GM23338 (cell line): ENCODE results near the gene KLK6. TPM values are rescaled to one million over a fixed set of nuclear protein-coding genes. Genes with fewer than 3 reads are reported as not detected.

Experiments used
- CREB1 ChIP-seq: fragments of 250-450 bp; sonication (Bioruptor Pico); IDR thresholded peaks from 2 replicates; pipeline ENCODE4 v1.5.0; 2020; ENCODE audit warnings: low read depth, mild to moderate bottlenecking, moderate library complexity
- EZH2 ChIP-seq: fragments of 200-600 bp; sonication (generic); IDR thresholded peaks from one replicate; pipeline ENCODE4 v1.8.0; 2017; ENCODE audit warnings: antibody characterized with exemption, mild to moderate bottlenecking, low read depth; ENCODE audit not compliant: unreplicated experiment
- EZH2phosphoT487 ChIP-seq: fragments of 200-600 bp; sonication (generic); IDR thresholded peaks from one replicate; pipeline ENCODE4 v1.8.1; 2018; ENCODE audit warnings: antibody characterized with exemption; ENCODE audit not compliant: unreplicated experiment
- JUNB ChIP-seq: IDR thresholded peaks from one replicate; pipeline ENCODE4 v1.6.1; 2016; ENCODE audit warnings: antibody characterized with exemption; ENCODE audit not compliant: unreplicated experiment
- NANOG ChIP-seq: IDR thresholded peaks from 2 replicates; pipeline ENCODE4 v1.6.1; 2016; ENCODE audit warnings: antibody characterized with exemption, borderline replicate concordance
- POLR2AphosphoS5 ChIP-seq: IDR thresholded peaks from 2 replicates; pipeline ENCODE4 v1.6.1; 2016; ENCODE audit warnings: antibody characterized with exemption, low read depth
- REST ChIP-seq: IDR thresholded peaks from one replicate; pipeline ENCODE4 v1.6.1; 2018; ENCODE audit warnings: antibody characterized with exemption; ENCODE audit not compliant: unreplicated experiment
- STAT1 ChIP-seq: IDR thresholded peaks from one replicate; pipeline ENCODE4 v1.6.1; 2016; ENCODE audit warnings: antibody characterized with exemption; ENCODE audit not compliant: unreplicated experiment
- ZNF114 ChIP-seq: fragments of 250-450 bp; sonication (Bioruptor Pico); IDR thresholded peaks from 2 replicates; pipeline ENCODE4 v1.5.0; 2020; ENCODE audit warnings: mild to moderate bottlenecking, moderate library complexity
- ZNF462 ChIP-seq: fragments of 250-450 bp; sonication (Bioruptor Pico); IDR thresholded peaks from 2 replicates; pipeline ENCODE4 v1.5.0; 2020; ENCODE audit warnings: mild to moderate bottlenecking, moderate library complexity
- polyA plus RNA-seq: library from polyadenylated mRNA; unstranded; fragments of >200 nt; fragmentation: Nextera tagmentation; extraction: Ambion mirVana; gene quantifications from 2 replicates; pipeline ENCODE4 v1.2.1, GENCODE V29; 2016
- total RNA-seq: library from RNA; depleted of rRNA; stranded (reverse); fragments of >200 nt; shearing (Covaris generic); gene quantifications from 2 replicates; pipeline ENCODE4 v1.2.3, GENCODE V29; 2014

The KLK6 gene
- total and polyA plus RNA-seq, 2 experiments from 2014 or later = 0.47 to 0.56 TPM

GRCh38 chr19:50916069-50916468, 53.3 kb downstream of the KLK6 start (continued):
- TF ChIP-seq ZNF462 (CRISPR knock-in tag) (no peak), STAT1 (no peak), NANOG (no peak), CREB1 (no peak), EZH2 (no peak), REST (no peak), POLR2AphosphoS5 (no peak), JUNB (no peak), ZNF114 (CRISPR knock-in tag) (no peak), EZH2phosphoT487 (no peak)
